Glutamatergic neuron (in vitro differentiated cells): ENCODE data around the gene PEPD. TPM values are rescaled to one million over a fixed set of nuclear protein-coding genes. Genes with fewer than 3 reads are reported as not detected.

Source experiments
- DNase-seq: peaks from one replicate; pipeline ENCODE4 v3.0.0; 2022
- H3K27ac Mint-ChIP-seq: one replicate; pipeline ENCODE4 v1.8.0; 2020; ENCODE audit warnings: mild to moderate bottlenecking, mixed read lengths, inconsistent platforms; ENCODE audit not compliant: unreplicated experiment
- H3K27me3 Mint-ChIP-seq: one replicate; pipeline ENCODE4 v1.8.0; 2020; ENCODE audit warnings: mild to moderate bottlenecking, moderate library complexity, mixed read lengths, inconsistent platforms; ENCODE audit not compliant: unreplicated experiment
- H3K36me3 Mint-ChIP-seq: one replicate; pipeline ENCODE4 v1.8.0; 2020; ENCODE audit warnings: mild to moderate bottlenecking, mixed read lengths, inconsistent platforms; ENCODE audit not compliant: unreplicated experiment
- H3K4me1 Mint-ChIP-seq: one replicate; pipeline ENCODE4 v1.8.0; 2020; ENCODE audit warnings: mild to moderate bottlenecking, low read depth, mixed read lengths, inconsistent platforms; ENCODE audit not compliant: unreplicated experiment
- H3K4me3 Mint-ChIP-seq: one replicate; pipeline ENCODE4 v1.8.0; 2020; ENCODE audit warnings: mild to moderate bottlenecking, mixed read lengths, inconsistent platforms; ENCODE audit not compliant: unreplicated experiment
- H3K9me3 Mint-ChIP-seq: one replicate; pipeline ENCODE4 v1.8.0; 2020; ENCODE audit warnings: mild to moderate bottlenecking, moderate library complexity, mixed read lengths, inconsistent platforms; ENCODE audit not compliant: unreplicated experiment
- total RNA-seq: library from RNA; stranded (reverse); fragmentation: NEBNext Ultra II Directional; extraction: Animal tissue kit (Norgen Biotek cat#: 25700); gene quantifications from one replicate; pipeline ENCODE4 v1.2.1, GENCODE V29; 2021; ENCODE audit not compliant: unreplicated experiment
- TF ChIP-seq, protein P1 (sequence below): fragments of 200-600 bp; sonication (generic); IDR thresholded peaks from one replicate; pipeline ENCODE4 v1.5.0; 2021; ENCODE audit not compliant: partially characterized antibody, unreplicated experiment

PEPD gene
- total RNA-seq, 1 donor from 2014 or later = 93.3 TPM

DNA sequence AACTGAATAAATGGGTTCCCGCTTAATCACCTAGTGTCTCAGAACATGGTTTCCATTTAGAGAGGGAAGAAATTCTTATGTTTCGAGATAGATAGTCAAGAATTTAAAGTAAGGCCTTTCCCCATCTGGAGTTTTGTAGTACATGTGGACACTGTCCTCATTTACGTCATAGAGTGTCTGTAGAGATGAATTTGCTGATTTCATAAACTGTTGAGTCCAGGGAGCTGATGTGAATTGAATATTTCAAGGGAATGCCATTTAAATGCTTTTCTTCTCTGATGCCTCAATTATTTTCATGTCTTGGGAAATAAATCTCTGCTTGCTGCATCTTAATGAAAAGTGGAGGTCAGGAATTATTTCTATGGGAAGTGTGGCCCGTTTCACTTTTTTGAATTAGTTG lies 138.6 kb downstream of the PEPD start:
- H3K4me1 Mint-ChIP-seq = peaks cover 43% of the 10 kb centered on the region
- no peak for DNase-seq

DNA sequence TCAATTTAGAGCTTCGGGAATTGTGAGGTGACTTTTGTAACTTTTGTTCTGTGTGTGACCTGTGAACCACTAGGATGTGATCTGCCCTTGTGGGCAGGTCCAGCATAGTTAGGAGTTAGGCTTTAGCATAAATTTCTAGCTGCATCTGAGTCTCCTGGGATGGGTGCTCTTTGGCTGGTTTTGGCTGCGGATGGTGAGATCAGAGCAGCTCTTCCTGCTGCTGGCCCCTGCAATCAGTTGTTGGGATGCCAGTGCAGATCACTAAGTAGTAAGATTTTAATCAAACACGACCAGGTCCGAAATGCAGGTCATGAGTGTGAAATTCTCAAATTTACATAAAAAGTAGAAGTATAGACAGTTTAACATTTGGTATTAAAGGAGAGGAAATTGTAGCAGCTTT lies 139.6 kb downstream of the PEPD start:
- Mint-ChIP-seq H3K9me3 (peaks cover 9% of the 10 kb centered on the region), H3K27ac (no peak overlapping the region), H3K4me1 (peaks cover 45% of the 10 kb centered on the region), H3K4me3 (peak overlapping the region; percentile 21), H3K36me3 (no peaks in the 10 kb centered on the region), H3K27me3 (peaks cover 4% of the 10 kb centered on the region)
- TF ChIP-seq, protein P1, sequence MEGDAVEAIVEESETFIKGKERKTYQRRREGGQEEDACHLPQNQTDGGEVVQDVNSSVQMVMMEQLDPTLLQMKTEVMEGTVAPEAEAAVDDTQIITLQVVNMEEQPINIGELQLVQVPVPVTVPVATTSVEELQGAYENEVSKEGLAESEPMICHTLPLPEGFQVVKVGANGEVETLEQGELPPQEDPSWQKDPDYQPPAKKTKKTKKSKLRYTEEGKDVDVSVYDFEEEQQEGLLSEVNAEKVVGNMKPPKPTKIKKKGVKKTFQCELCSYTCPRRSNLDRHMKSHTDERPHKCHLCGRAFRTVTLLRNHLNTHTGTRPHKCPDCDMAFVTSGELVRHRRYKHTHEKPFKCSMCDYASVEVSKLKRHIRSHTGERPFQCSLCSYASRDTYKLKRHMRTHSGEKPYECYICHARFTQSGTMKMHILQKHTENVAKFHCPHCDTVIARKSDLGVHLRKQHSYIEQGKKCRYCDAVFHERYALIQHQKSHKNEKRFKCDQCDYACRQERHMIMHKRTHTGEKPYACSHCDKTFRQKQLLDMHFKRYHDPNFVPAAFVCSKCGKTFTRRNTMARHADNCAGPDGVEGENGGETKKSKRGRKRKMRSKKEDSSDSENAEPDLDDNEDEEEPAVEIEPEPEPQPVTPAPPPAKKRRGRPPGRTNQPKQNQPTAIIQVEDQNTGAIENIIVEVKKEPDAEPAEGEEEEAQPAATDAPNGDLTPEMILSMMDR = no peak
- no peak for DNase-seq

More for the DNA sequence above, 138.6 kb downstream of the PEPD start:
- TF ChIP-seq, protein P1 = no peak
- Mint-ChIP-seq H3K27me3 (peaks cover 4% of the 10 kb centered on the region), H3K27ac (no peak overlapping the region), H3K36me3 (no peaks in the 10 kb centered on the region), H3K4me3 (no peak overlapping the region), H3K9me3 (peaks cover 9% of the 10 kb centered on the region)

DNA sequence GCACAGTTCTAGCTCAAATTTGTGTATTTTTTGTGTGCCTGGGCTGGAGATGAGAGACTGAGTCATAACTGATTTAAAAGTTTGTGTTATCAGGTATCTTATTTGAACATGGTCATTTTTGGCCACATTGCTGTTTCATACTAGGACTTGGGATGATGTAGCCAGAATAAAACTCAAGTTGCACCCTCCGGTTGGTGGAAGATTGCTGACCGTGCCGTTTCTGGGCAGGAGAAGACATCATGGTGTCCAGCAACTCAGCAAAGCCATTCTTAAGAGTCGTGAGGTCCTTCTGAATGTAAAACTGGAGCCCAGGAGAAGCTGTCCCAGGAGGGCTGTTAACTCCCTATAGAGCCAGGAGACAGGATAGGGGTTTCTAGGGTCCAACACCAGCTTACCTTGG lies 140.5 kb downstream of the PEPD start:
- TF ChIP-seq, protein P1 = no peak
- Mint-ChIP-seq H3K4me1 (peaks cover 46% of the 10 kb centered on the region), H3K36me3 (no peaks in the 10 kb centered on the region), H3K9me3 (peaks cover 9% of the 10 kb centered on the region), H3K27me3 (peaks cover 4% of the 10 kb centered on the region), H3K27ac (peak overlapping the region; percentile 17), H3K4me3 (no peak overlapping the region)
- no peak for DNase-seq

DNA sequence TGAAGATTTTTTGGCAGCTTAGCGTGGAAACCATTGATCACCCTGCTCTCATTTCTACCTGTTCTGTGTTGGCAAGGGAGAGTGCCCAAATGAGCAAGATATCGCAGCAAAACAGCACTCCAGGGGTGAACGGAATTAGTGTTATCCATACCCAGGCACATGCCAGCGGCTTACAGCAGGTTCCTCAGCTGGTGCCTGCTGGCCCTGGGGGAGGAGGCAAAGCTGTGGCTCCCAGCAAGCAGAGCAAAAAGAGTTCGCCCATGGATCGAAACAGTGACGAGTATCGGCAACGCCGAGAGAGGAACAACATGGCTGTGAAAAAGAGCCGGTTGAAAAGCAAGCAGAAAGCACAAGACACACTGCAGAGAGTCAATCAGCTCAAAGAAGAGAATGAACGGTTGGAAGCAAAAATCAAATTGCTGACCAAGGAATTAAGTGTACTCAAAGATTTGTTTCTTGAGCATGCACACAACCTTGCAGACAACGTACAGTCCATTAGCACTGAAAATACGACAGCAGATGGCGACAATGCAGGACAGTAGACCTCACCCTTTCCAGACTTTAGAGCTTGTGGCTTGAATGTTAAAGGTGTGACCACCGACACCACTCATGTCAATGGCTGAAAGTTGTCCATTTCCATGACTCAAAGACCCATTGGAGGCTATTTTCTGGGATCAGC lies 142.3 kb downstream of the PEPD start:
- Mint-ChIP-seq H3K27me3 (peaks cover 7% of the 10 kb centered on the region), H3K9me3 (peaks cover 14% of the 10 kb centered on the region), H3K27ac (peak overlapping the region; percentile 79), H3K4me3 (peak overlapping the region; percentile 12), H3K4me1 (peaks cover 55% of the 10 kb centered on the region), H3K36me3 (peaks cover 5% of the 10 kb centered on the region)
- TF ChIP-seq, protein P1 = no peak
- no peak for DNase-seq
